Stomach (tissue), 4 donors: ENCODE data around the gene GM2A.

Experiments
- POLR2A ChIP-seq, 4 donors: fragments of 450-650 bp; IDR thresholded peaks; one replicate each; pipeline ENCODE4 v1.6.1; 2016; ENCODE audit warnings: antibody characterized with exemption in 4 of 4, control low read depth in 2 of 4, mild to moderate bottlenecking in 1 of 4, moderate library complexity in 1 of 4
- POLR2AphosphoS5 ChIP-seq, 3 donors: sonication (generic); formaldehyde crosslinking; IDR thresholded peaks; one replicate each; pipeline ENCODE4 v1.6.1; 2016; ENCODE audit warnings: antibody characterized with exemption in 3 of 3
- TF ChIP-seq, protein P1 (sequence below), 7 experiments: fragments of 450-650 bp in 4 of 7; fragments of 200-600 bp in 3 of 7; sonication (generic) in 3 of 7; IDR thresholded peaks; one replicate each; pipeline ENCODE4 v1.5.1; 2016 to 2019; ENCODE audit warnings: antibody characterized with exemption in 7 of 7, control low read depth in 2 of 7, mild to moderate bottlenecking in 1 of 7

DNA sequence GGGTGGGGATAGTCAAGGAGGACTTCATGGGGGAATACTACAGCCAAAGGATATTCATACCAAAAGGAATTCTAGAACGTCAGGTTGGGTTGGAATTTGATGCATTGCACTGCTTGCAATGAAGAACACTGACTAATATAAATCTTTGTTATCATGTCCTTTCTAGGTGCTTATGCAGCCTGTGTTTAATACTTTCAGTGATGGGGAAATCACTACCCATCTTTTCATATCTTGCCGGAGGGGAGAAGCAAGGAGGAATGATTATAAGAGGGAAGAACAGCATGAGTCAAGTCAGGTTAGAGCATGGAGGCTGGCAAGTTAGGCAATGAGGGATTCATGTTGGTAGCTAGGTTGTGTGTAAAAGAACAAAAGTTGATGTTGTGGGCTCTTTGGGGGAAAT, 24.0 kb upstream of the GM2A start:
- no peak for TF ChIP-seq POLR2A (IDR thresholded peaks at IDR 0.05)
- TF ChIP-seq, protein P1, sequence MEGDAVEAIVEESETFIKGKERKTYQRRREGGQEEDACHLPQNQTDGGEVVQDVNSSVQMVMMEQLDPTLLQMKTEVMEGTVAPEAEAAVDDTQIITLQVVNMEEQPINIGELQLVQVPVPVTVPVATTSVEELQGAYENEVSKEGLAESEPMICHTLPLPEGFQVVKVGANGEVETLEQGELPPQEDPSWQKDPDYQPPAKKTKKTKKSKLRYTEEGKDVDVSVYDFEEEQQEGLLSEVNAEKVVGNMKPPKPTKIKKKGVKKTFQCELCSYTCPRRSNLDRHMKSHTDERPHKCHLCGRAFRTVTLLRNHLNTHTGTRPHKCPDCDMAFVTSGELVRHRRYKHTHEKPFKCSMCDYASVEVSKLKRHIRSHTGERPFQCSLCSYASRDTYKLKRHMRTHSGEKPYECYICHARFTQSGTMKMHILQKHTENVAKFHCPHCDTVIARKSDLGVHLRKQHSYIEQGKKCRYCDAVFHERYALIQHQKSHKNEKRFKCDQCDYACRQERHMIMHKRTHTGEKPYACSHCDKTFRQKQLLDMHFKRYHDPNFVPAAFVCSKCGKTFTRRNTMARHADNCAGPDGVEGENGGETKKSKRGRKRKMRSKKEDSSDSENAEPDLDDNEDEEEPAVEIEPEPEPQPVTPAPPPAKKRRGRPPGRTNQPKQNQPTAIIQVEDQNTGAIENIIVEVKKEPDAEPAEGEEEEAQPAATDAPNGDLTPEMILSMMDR (IDR thresholded peaks at IDR 0.05) = no peak
- no peak for TF ChIP-seq POLR2AphosphoS5 (IDR thresholded peaks at IDR 0.05)
